DMS79 (cell line): Measurements from ENCODE around the gene TXNIP.
"Not testable (repeated sequence)": the region's sequence is repeated elsewhere in the genome, so short reads cannot be mapped to it uniquely, and the experiment has no call there.

Experiments used
- DNase-seq: peaks from one replicate; lab custom pipeline; 2025; lab: John Stamatoyannopoulos, UW

The TXNIP gene

GRCh38 chr1:145996433-145997015 is at the start of gene TXNIP:
Gene TXNIP, minus strand, starts transcription at chr1:145996579. Its CDS starts 313 bp downstream, at chr1:145996266.
- peak; percentile 95 for DNase-seq

- no peak for DNase-seq
These were observed 43.4 kb upstream of the TXNIP start for GRCh38 chr1:146039844-146040194.

- peak; percentile 73 for DNase-seq
These were observed 40.7 kb upstream of the TXNIP start for GRCh38 chr1:146036965-146037646.

- DNase-seq = no peak
These were observed 40.0 kb upstream of the TXNIP start for GRCh38 chr1:146036241-146036964.

- DNase-seq = no peak
These were observed 38.7 kb upstream of the TXNIP start for GRCh38 chr1:146035048-146035423.

- DNase-seq = peak; percentile 20
These were observed 36.3 kb upstream of the TXNIP start for GRCh38 chr1:146032631-146033219.

GRCh38 chr1:146031476-146031875 is 35.1 kb upstream of the TXNIP start:
- no peak for DNase-seq

GRCh38 chr1:146029117-146029516 is 32.7 kb upstream of the TXNIP start:
- no peak for DNase-seq

- DNase-seq = not testable (repeated sequence)
These were observed 30.3 kb upstream of the TXNIP start for GRCh38 chr1:146026650-146027049.

- DNase-seq = not testable (repeated sequence)
These were observed 29.6 kb upstream of the TXNIP start for GRCh38 chr1:146025787-146026495.

- DNase-seq = no peak
These were observed 26.2 kb upstream of the TXNIP start for GRCh38 chr1:146022403-146023127.

- no peak for DNase-seq
These were observed 25.4 kb upstream of the TXNIP start, which contains the start of gene HJV for GRCh38 chr1:146021622-146022402. Gene HJV, minus strand, starts transcription at chr1:146021735. Its CDS starts 1,504 bp downstream, at chr1:146020231.

GRCh38 chr1:146021050-146021445 is 24.7 kb upstream of the TXNIP start:
- no peak for DNase-seq

GRCh38 chr1:146020058-146021049 is 24.0 kb upstream of the TXNIP start:
- no peak for DNase-seq

- DNase-seq = no peak
These were observed 23.1 kb upstream of the TXNIP start for GRCh38 chr1:146019231-146020057.

GRCh38 chr1:146016891-146017290 is 20.5 kb upstream of the TXNIP start:
- no peak for DNase-seq

GRCh38 chr1:146013559-146013922 is 17.2 kb upstream of the TXNIP start:
- DNase-seq = no peak

- peak; percentile 59 for DNase-seq
These were observed 16.6 kb upstream of the TXNIP start for GRCh38 chr1:146012703-146013558.
